ENCODE measurements around the gene ITIH3. TPM values are rescaled to one million over a fixed set of nuclear protein-coding genes. Genes with fewer than 3 reads are reported as not detected.

Gene ITIH3
- total and polyA plus RNA-seq, 7 experiments from 2014 or later, result not detected

DNA sequence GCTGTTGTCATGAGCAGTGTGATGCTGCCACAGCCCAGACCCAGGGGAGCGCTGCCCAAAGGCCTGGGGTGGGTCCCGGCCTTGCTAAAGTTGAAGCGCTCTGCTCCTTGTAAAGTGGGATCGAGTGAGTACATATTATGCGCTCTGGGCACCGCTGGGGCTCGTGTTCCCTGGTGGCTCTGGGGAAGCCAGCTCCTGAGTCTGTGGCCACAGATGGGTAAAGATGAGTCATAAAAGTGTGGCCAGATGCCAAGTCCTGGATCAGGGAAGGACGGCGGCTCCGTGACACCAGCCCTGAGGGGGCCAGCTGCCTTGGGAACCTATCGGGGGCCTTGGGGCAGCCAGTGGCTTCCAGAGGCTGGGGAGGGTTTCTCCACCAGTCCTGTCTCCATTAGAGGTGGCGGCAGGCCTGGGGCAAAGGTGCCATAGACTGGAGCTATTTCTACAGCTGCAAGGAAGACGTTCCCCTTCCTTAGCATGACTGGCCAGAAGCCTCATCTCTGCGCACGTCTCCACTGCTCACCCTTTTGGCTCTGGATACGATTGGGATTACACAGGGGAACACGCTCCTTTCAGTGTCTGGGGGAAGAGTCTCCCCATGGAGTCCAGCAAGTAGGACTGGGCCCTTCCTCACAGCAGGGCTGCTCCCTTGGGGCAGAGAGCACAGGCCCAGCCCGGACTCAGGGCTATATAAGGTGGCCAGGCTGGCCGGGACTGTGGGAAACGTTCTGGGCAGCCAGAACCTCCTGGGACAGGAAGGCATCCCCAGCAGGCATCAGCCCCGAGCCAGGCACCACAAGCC lies 37.1 kb downstream of the ITIH3 start:
- Mint-ChIP-seq H3K27me3 (no peaks in the 10 kb centered on the region), H3K27ac (no peak overlapping the region), H3K36me3 (peaks cover 0 to 10% (median 0%) of the 10 kb centered on the region in 5 donors), H3K4me1 (peaks cover 0 to 5% (median 0%) of the 10 kb centered on the region in 7 donors), H3K9me3 (no peaks in the 10 kb centered on the region), H3K4me3 (no peak overlapping the region)
- CTCF ChIA-PET, result no interaction called here
- H3K36me3 ChIP-seq (ENCODE audit: control insufficient read depth in 2 of 3, insufficient read depth in 3 of 3, low read length in 3 of 3), result peaks cover 0 to 19% (median 0%) of the 10 kb centered on the region in 3 experiments
- no peaks in the 10 kb centered on the region for H3K9me3 ChIP-seq (ENCODE audit: control insufficient read depth in 2 of 3, low read length in 3 of 3)
- POLR2A ChIA-PET, result no interaction called here
- no peaks in the 10 kb centered on the region for H3K4me1 ChIP-seq (ENCODE audit: control insufficient read depth in 2 of 2, insufficient read depth in 2 of 2, low read length in 2 of 2)
- intact Hi-C loops (cut with micrococcal nuclease), result no loop called here
- no peak overlapping the region for H3K27ac ChIP-seq (ENCODE audit: low read depth, low read length)
- no peak for ATAC-seq
- H3K27me3 ChIP-seq (ENCODE audit: control insufficient read depth in 2 of 2, insufficient read depth in 2 of 2, low read length in 2 of 2), result no peaks in the 10 kb centered on the region
- no peak overlapping the region for H3K4me3 ChIP-seq (ENCODE audit: low read length)
- no peak for DNase-seq

DNA sequence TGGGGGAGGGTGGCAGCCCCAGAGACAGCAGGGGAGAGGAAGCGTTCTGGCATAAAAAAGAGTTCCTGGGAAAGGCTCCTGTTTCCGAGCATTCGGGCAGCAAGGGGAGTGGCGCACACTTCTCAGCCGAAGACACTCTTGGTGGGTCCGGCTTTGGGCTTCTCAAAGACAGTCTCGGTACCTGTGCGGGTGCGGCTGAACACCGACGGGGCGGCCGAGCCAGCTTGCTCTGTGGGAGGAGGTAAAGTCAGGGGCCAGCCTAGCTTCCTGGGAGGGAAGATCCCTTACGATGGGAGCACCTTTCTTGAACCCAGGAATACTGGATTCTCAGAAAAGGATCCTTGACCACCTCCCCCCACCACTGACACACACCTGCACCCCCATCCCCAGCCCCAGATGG lies 38.6 kb downstream of the ITIH3 start:
- Mint-ChIP-seq H3K27me3 (no peaks in the 10 kb centered on the region), H3K4me3 (no peak overlapping the region), H3K4me1 (peaks cover 7 to 14% (median 10%) of the 10 kb centered on the region in 7 donors), H3K27ac (no peak overlapping the region), H3K9me3 (no peaks in the 10 kb centered on the region), H3K36me3 (peaks cover 0 to 10% (median 3%) of the 10 kb centered on the region in 5 donors)
- no peak for ATAC-seq
- POLR2A ChIA-PET, result no interaction called here
- Histone ChIP-seq H3K27ac (ENCODE audit: low read depth, low read length) (no peak overlapping the region), H3K4me3 (ENCODE audit: low read length) (no peak overlapping the region), H3K27me3 (ENCODE audit: control insufficient read depth in 2 of 2, insufficient read depth in 2 of 2, low read length in 2 of 2) (no peaks in the 10 kb centered on the region), H3K36me3 (ENCODE audit: control insufficient read depth in 2 of 3, insufficient read depth in 3 of 3, low read length in 3 of 3) (peaks cover 0 to 19% (median 0%) of the 10 kb centered on the region in 3 experiments), H3K9me3 (ENCODE audit: control insufficient read depth in 2 of 3, low read length in 3 of 3) (no peaks in the 10 kb centered on the region), H3K4me1 (ENCODE audit: control insufficient read depth in 2 of 2, insufficient read depth in 2 of 2, low read length in 2 of 2) (peaks cover 0 to 9% of the 10 kb centered on the region in 2 donors)
- CTCF ChIA-PET, result no interaction called here
- no peak for DNase-seq
- intact Hi-C loops (cut with micrococcal nuclease), result no loop called here

DNA sequence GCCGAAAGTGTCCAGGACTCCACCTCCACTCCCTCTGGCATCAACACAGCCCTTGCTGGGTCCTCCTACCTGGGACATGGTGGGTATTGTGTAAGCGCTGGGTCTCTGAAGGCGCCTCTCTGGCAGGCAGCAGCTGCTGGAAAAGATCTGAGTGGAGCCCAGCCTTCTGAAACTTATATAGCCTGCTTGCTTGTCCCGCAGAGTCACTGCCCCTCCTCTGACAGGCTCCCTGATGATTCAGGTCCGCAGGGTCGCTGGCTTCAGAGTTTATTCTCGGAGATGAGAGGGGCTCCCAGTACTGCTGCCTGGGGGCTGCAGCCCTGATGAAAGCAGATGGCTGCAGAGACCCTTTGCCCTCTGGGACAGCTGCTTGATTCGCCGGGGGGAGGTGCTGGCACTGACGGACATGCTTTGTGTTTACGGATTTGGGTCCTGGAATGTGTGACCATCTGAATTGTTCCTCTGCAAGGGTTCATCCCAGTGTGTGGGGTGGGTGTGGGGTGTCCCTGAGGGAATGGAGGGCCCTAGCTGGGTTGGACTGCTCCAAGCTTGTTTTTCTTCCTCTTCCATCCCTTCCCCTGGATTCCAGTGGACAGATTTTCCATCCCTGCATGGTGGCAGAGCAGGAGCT lies 40.4 kb downstream of the ITIH3 start, which contains the start of gene MUSTN1:
MUSTN1 (minus strand) TSS at position 149 of the 631 bp plus-strand sequence; CDS start at position 78, 71 bp downstream.
- Mint-ChIP-seq H3K9me3 (no peaks in the 10 kb centered on the region), H3K27me3 (no peaks in the 10 kb centered on the region), H3K36me3 (peaks cover 0 to 11% (median 3%) of the 10 kb centered on the region in 5 donors), H3K4me3 (no peak within 1 kb of the TSS), H3K4me1 (peaks cover 9 to 30% (median 24%) of the 10 kb centered on the region in 7 donors), H3K27ac (no peak within 1 kb of the TSS)
- POLR2A ChIA-PET, result no interaction called here
- CTCF ChIA-PET, result interaction anchor here (0.7 kb wide), 1 partner anchor 136 kb away, joined by 3 read pairs; no protein-coding TSS in a partner anchor
- Histone ChIP-seq H3K27ac (ENCODE audit: low read depth, low read length) (no peak within 1 kb of the TSS), H3K9me3 (ENCODE audit: control insufficient read depth in 2 of 3, low read length in 3 of 3) (no peaks in the 10 kb centered on the region), H3K4me1 (ENCODE audit: control insufficient read depth in 2 of 2, insufficient read depth in 2 of 2, low read length in 2 of 2) (peaks cover 12 to 22% of the 10 kb centered on the region in 2 donors), H3K4me3 (ENCODE audit: low read length) (no peak within 1 kb of the TSS), H3K27me3 (ENCODE audit: control insufficient read depth in 2 of 2, insufficient read depth in 2 of 2, low read length in 2 of 2) (no peaks in the 10 kb centered on the region), H3K36me3 (ENCODE audit: control insufficient read depth in 2 of 3, insufficient read depth in 3 of 3, low read length in 3 of 3) (peaks cover 0 to 21% (median 0%) of the 10 kb centered on the region in 3 experiments)
- intact Hi-C loops (cut with micrococcal nuclease), result no loop called here
- DNase-seq (no peak), ATAC-seq (no peak)

DNA sequence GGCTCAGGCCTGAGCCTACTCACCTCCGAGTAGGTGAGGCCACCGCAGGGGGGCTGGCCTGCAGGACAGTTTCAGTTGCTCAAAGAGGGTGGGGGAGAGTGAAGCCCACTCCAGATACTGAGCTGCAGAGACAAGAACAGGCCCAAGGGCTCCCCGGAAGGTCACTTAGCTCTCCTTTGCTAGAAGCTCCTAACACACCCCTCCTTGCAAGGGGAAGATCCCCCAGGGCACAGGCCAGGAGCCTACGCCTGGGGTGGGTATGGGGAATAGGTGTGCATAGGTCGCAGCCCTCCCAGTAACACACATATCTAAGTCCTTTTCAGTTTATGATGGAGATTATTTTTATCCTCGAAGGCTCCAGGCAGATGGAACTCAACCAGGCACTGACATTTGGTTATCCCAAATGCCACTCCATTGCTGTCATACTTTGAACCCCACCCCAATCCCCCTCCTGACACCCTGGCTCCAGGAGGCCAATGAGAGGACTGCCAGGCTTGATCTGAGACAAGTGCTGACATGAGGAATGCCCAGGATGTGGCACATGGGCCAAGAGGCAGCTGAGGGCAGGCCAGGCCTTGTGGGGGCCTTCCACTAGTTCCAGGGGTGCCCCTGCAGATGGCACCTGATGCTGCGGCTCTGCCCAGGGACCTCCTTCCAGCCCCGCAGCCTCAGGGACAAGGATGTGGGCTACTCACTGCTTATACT lies 41.3 kb downstream of the ITIH3 start:
- Mint-ChIP-seq H3K27me3 (no peaks in the 10 kb centered on the region), H3K36me3 (peaks cover 0 to 18% (median 4%) of the 10 kb centered on the region in 5 donors), H3K27ac (no peak overlapping the region), H3K4me3 (no peak overlapping the region), H3K9me3 (no peaks in the 10 kb centered on the region), H3K4me1 (peaks cover 12 to 33% (median 24%) of the 10 kb centered on the region in 7 donors)
- intact Hi-C loops (cut with micrococcal nuclease), result no loop called here
- DNase-seq (no peak), ATAC-seq (no peak)
- peaks cover 12 to 22% of the 10 kb centered on the region in 2 donors for H3K4me1 ChIP-seq (ENCODE audit: control insufficient read depth in 2 of 2, insufficient read depth in 2 of 2, low read length in 2 of 2)
- no peaks in the 10 kb centered on the region for H3K27me3 ChIP-seq (ENCODE audit: control insufficient read depth in 2 of 2, insufficient read depth in 2 of 2, low read length in 2 of 2)
- POLR2A ChIA-PET, result no interaction called here
- peaks cover 0 to 30% (median 0%) of the 10 kb centered on the region in 3 experiments for H3K36me3 ChIP-seq (ENCODE audit: control insufficient read depth in 2 of 3, insufficient read depth in 3 of 3, low read length in 3 of 3)
- no peaks in the 10 kb centered on the region for H3K9me3 ChIP-seq (ENCODE audit: control insufficient read depth in 2 of 3, low read length in 3 of 3)
- H3K4me3 ChIP-seq (ENCODE audit: low read length), result no peak overlapping the region
- CTCF ChIA-PET, result interaction anchor here (0.7 kb wide), 1 partner anchor 135 kb away, joined by 3 read pairs; no protein-coding TSS in a partner anchor
- no peak overlapping the region for H3K27ac ChIP-seq (ENCODE audit: low read depth, low read length)

DNA sequence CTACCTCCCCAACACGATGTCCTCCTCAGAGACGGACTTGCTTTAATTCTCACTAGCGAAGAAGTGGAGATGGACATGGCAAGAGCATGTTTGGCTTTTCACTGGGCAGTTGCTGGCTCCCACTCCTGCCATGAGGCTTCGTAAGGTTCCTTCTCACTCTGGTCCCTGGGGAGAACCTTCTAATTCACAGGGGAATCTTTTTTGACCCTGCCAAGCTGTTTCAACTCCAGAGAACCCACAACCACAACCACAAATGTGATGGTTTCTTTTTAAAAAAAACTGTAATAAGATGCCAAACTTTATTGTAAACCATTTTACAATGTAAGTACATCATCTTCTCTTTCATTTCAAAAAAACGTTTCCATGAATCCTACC lies 41.9 kb downstream of the ITIH3 start:
- Histone ChIP-seq H3K27ac (ENCODE audit: low read depth, low read length) (no peak overlapping the region), H3K9me3 (ENCODE audit: control insufficient read depth in 2 of 3, low read length in 3 of 3) (no peaks in the 10 kb centered on the region), H3K27me3 (ENCODE audit: control insufficient read depth in 2 of 2, insufficient read depth in 2 of 2, low read length in 2 of 2) (no peaks in the 10 kb centered on the region), H3K4me3 (ENCODE audit: low read length) (no peak overlapping the region), H3K4me1 (ENCODE audit: control insufficient read depth in 2 of 2, insufficient read depth in 2 of 2, low read length in 2 of 2) (peaks cover 12 to 22% of the 10 kb centered on the region in 2 donors), H3K36me3 (ENCODE audit: control insufficient read depth in 2 of 3, insufficient read depth in 3 of 3, low read length in 3 of 3) (peaks cover 0 to 35% (median 0%) of the 10 kb centered on the region in 3 experiments)
- Mint-ChIP-seq H3K4me3 (no peak overlapping the region), H3K4me1 (peaks cover 12 to 33% (median 24%) of the 10 kb centered on the region in 7 donors), H3K27me3 (no peaks in the 10 kb centered on the region), H3K9me3 (no peaks in the 10 kb centered on the region), H3K36me3 (peaks cover 1 to 22% (median 4%) of the 10 kb centered on the region in 5 donors), H3K27ac (no peak overlapping the region)
- DNase-seq (no peak), ATAC-seq (no peak)
- intact Hi-C loops (cut with micrococcal nuclease), result no loop called here
- POLR2A ChIA-PET, result no interaction called here
- CTCF ChIA-PET, result no interaction called here

DNA sequence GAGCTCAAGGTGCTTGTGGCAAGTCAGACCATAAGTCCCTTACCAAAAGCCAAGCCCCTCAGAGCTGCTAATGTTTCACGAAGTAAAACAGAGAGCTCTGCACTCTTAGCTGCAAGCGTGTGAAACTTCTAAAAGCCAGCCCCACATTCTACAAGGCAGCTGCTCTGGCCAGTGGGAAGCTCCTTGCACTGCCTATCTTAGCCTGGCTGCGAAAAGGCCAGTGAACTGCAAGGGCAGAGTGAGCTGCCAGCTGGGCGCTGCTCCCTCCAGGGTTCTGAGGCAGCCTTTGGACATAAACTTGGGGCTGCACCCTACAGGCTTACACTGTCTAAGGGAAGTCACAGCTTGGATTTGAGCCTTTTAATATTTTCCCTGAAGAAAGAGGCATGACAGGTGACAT lies 42.4 kb downstream of the ITIH3 start:
- Histone ChIP-seq H3K4me1 (ENCODE audit: control insufficient read depth in 2 of 2, insufficient read depth in 2 of 2, low read length in 2 of 2) (peaks cover 12 to 22% of the 10 kb centered on the region in 2 donors), H3K27me3 (ENCODE audit: control insufficient read depth in 2 of 2, insufficient read depth in 2 of 2, low read length in 2 of 2) (no peaks in the 10 kb centered on the region), H3K4me3 (ENCODE audit: low read length) (no peak overlapping the region), H3K36me3 (ENCODE audit: control insufficient read depth in 2 of 3, insufficient read depth in 3 of 3, low read length in 3 of 3) (peaks cover 0 to 40% (median 0%) of the 10 kb centered on the region in 3 experiments), H3K27ac (ENCODE audit: low read depth, low read length) (no peak overlapping the region), H3K9me3 (ENCODE audit: control insufficient read depth in 2 of 3, low read length in 3 of 3) (no peaks in the 10 kb centered on the region)
- no peaks in the 10 kb centered on the region for H3K27me3 Mint-ChIP-seq
- no peaks in the 10 kb centered on the region for H3K9me3 Mint-ChIP-seq
- peaks cover 12 to 36% (median 25%) of the 10 kb centered on the region in 7 donors for H3K4me1 Mint-ChIP-seq
- intact Hi-C loops (cut with micrococcal nuclease), result no loop called here
- peaks cover 4 to 28% (median 6%) of the 10 kb centered on the region in 5 donors for H3K36me3 Mint-ChIP-seq
- no peak overlapping the region for H3K4me3 Mint-ChIP-seq
- ChIA-PET CTCF (interaction anchor here (0.7 kb wide), 1 partner anchor 11 kb away, joined by 4 read pairs; no protein-coding TSS in a partner anchor), POLR2A (no interaction called here)
- DNase-seq, result no peak
- no peak for ATAC-seq
- H3K27ac Mint-ChIP-seq, result peak overlapping the region in 1 of 9 donors; percentile 43
